ENCODE results near the gene PHACTR1.

Gene PHACTR1

GRCh38 chr6:13177664-13178063 is 461.1 kb downstream of the PHACTR1 start:
- no peaks in the 10 kb centered on the region for H3K9me3 ChIP-seq (ENCODE audit: insufficient read depth, low read length)
- H3K27me3 ChIP-seq (ENCODE audit: low read depth, low read length): peaks cover 8% of the 10 kb centered on the region; the same call in 1 of the 2 replicates
- H3K36me3 ChIP-seq (replicated peaks; ENCODE audit: low read depth, low read length): no peaks in the 10 kb centered on the region
- H3K4me2 ChIP-seq (ENCODE audit: low read length): no peak overlapping the region
- no peaks in the 10 kb centered on the region for H3K4me1 ChIP-seq (ENCODE audit: low read length)
- no peak overlapping the region for H3K27ac ChIP-seq (ENCODE audit: low read length)
- H3K9ac ChIP-seq (ENCODE audit: low read length): no peak overlapping the region
- no peaks in the 10 kb centered on the region for H4K20me1 ChIP-seq (ENCODE audit: insufficient read depth, low read length)
- H2AFZ ChIP-seq (ENCODE audit: low read depth, low read length): no peak overlapping the region
- no peak overlapping the region for H3K4me3 ChIP-seq (ENCODE audit: low read length)
- no peak for TF ChIP-seq CTCF (IDR thresholded peaks at IDR 0.05; ENCODE audit: low read depth, low read length)
- TF ChIP-seq EZH2phosphoT487 (IDR thresholded peaks at IDR 0.05; ENCODE audit: low read depth): no peak
- no peaks in the 10 kb centered on the region for H3K79me2 ChIP-seq (ENCODE audit: low read length)

- 0 out of 2 replicates have a peak, but pooled peaks cover 4% of the 10 kb centered on the region for H3K27me3 ChIP-seq (ENCODE audit: low read depth, low read length)
- H3K27ac ChIP-seq (ENCODE audit: low read length): no peak overlapping the region
- H3K9me3 ChIP-seq (ENCODE audit: insufficient read depth, low read length): no peaks in the 10 kb centered on the region
- no peak overlapping the region for H3K4me3 ChIP-seq (ENCODE audit: low read length)
- H3K4me1 ChIP-seq (ENCODE audit: low read length): no peaks in the 10 kb centered on the region
- H3K36me3 ChIP-seq (replicated peaks; ENCODE audit: low read depth, low read length): no peaks in the 10 kb centered on the region
- H4K20me1 ChIP-seq (ENCODE audit: insufficient read depth, low read length): no peaks in the 10 kb centered on the region
- no peak for TF ChIP-seq CTCF (IDR thresholded peaks at IDR 0.05; ENCODE audit: low read depth, low read length)
- TF ChIP-seq EZH2phosphoT487 (IDR thresholded peaks at IDR 0.05; ENCODE audit: low read depth): no peak
- no peaks in the 10 kb centered on the region for H3K79me2 ChIP-seq (ENCODE audit: low read length)
- no peak overlapping the region for H2AFZ ChIP-seq (ENCODE audit: low read depth, low read length)
- H3K4me2 ChIP-seq (ENCODE audit: low read length): no peak overlapping the region
- H3K9ac ChIP-seq (ENCODE audit: low read length): no peak overlapping the region
Observed at GRCh38 chr6:13178107-13178506, 461.5 kb downstream of the PHACTR1 start.

GRCh38 chr6:13180538-13180937 is 464.0 kb downstream of the PHACTR1 start:
- H3K4me1 ChIP-seq (ENCODE audit: low read length): no peaks in the 10 kb centered on the region
- no peak overlapping the region for H3K9ac ChIP-seq (ENCODE audit: low read length)
- H3K79me2 ChIP-seq (ENCODE audit: low read length): no peaks in the 10 kb centered on the region
- no peaks in the 10 kb centered on the region for H4K20me1 ChIP-seq (ENCODE audit: insufficient read depth, low read length)
- no peaks in the 10 kb centered on the region for H3K9me3 ChIP-seq (ENCODE audit: insufficient read depth, low read length)
- H3K4me3 ChIP-seq (ENCODE audit: low read length): no peak overlapping the region
- H3K27me3 ChIP-seq (ENCODE audit: low read depth, low read length): 0 out of 2 replicates have a peak, but pooled peaks cover 4% of the 10 kb centered on the region
- H2AFZ ChIP-seq (ENCODE audit: low read depth, low read length): no peak overlapping the region
- H3K27ac ChIP-seq (ENCODE audit: low read length): no peak overlapping the region
- H3K4me2 ChIP-seq (ENCODE audit: low read length): no peak overlapping the region
- no peak for TF ChIP-seq EZH2phosphoT487 (IDR thresholded peaks at IDR 0.05; ENCODE audit: low read depth)
- TF ChIP-seq CTCF (IDR thresholded peaks at IDR 0.05; ENCODE audit: low read depth, low read length): no peak
- no peaks in the 10 kb centered on the region for H3K36me3 ChIP-seq (replicated peaks; ENCODE audit: low read depth, low read length)

GRCh38 chr6:13181393-13181792 is 464.8 kb downstream of the PHACTR1 start:
- Histone ChIP-seq H4K20me1 (ENCODE audit: insufficient read depth, low read length) (no peaks in the 10 kb centered on the region), H3K9ac (ENCODE audit: low read length) (no peak overlapping the region), H3K27ac (ENCODE audit: low read length) (no peak overlapping the region), H3K9me3 (ENCODE audit: insufficient read depth, low read length) (no peaks in the 10 kb centered on the region), H3K27me3 (ENCODE audit: low read depth, low read length) (0 out of 2 replicates have a peak, but pooled peaks cover 10% of the 10 kb centered on the region), H3K79me2 (ENCODE audit: low read length) (no peaks in the 10 kb centered on the region), H3K4me3 (ENCODE audit: low read length) (no peak overlapping the region), H2AFZ (ENCODE audit: low read depth, low read length) (no peak overlapping the region), H3K36me3 (replicated peaks; ENCODE audit: low read depth, low read length) (no peaks in the 10 kb centered on the region), H3K4me2 (ENCODE audit: low read length) (no peak overlapping the region), H3K4me1 (ENCODE audit: low read length) (no peaks in the 10 kb centered on the region)
- TF ChIP-seq EZH2phosphoT487 (IDR thresholded peaks at IDR 0.05; ENCODE audit: low read depth): no peak
- no peak for TF ChIP-seq CTCF (IDR thresholded peaks at IDR 0.05; ENCODE audit: low read depth, low read length)

All from OCI-LY3 (cell line).